Activated T-cell treated with anti-CD3 and anti-CD28 coated beads for 48 hours (primary cell): ENCODE measurements around the gene GIT1.

Experiments used
- DNase-seq: peaks from one replicate; pipeline ENCODE4 v3.0.0-alpha.2; 2020; ENCODE audit warnings: low read depth

The GIT1 gene

GRCh38 chr17:29579866-29580771, 9.3 kb downstream of the GIT1 start:
- DNase-seq = peak; percentile 84

DNA sequence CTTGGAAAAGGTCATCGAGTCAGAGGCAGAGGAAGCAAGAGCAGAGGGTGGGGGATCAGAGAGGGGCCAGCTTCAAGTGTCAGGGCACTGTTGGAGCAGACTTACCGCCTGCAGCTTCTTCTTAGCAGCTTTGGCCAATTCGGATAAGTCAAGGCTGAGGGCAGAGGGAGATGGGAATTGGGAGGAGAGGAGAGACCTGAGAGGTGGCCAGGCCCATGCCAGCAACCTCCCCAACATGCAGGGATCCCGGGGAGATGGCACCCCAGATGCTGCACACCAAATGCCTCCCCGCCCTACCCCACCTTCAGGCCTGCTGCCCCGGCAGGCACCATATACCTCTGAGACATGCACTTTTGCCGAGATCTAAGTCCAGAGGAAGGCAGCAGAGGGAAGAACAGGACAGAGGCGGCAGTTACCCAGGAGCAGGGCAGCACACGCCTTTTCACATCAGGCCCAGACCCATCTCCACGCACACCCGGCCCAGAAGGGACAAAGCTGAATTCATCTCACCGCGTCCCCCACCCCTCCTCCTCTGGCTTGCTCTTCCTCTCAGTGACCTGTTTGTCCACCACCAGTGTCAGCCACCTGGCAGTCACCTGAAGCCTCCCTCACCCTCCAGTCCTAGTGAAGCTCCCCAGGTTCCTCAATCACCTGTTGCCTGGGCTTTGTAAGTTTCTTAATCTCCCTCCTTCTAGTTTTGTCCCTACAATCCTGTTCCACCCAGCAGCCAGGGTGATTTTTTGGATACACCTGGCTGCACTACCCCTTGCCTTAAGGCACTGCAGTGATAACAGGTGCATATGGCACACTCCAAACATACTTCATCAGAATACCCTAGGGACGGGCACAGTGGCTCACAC, 10.6 kb downstream of the GIT1 start:
- no peak for DNase-seq

GRCh38 chr17:29577385-29578211, 11.8 kb downstream of the GIT1 start:
- DNase-seq = no peak

GRCh38 chr17:29577001-29577370, 12.5 kb downstream of the GIT1 start:
- DNase-seq = no peak

DNA sequence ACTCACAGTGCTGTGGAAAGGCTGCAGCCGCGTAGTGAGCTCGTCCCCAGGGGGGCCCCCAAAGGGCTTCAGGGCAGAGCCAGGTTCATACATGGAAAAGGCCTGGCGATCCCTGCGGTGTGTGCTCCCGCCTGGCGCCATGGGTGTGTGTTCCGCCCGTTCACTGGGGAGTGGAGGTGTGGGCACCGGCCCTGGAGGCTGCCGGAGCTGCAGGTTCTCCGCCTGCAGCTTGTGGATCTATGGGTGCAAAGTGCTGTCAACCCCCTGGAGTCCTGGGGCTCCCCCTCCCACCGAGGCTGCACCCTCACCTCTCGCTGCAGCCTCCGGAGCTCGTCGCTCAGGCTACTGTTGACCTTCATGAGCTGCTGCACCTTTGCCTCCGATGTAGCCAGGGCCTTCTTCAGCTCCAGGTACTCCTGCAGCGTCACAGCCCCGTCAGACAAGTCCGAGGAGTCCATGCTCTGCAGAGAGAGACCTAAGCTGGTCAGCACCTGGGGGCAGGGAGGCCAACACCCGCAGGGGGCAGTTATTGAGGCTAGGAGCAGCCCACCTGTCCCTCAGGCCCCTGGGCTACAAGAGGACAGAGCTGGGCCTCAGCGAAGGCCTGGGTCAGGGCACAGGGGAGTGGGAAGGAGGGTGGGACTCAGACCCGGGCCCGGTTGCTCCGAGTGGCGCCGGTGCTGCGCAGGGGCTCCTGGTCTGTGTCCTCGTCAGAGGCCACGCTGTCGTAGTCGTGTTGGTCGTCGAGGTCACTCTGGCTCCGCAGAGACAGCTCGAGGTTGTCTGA, 13.0 kb downstream of the GIT1 start:
- DNase-seq = no peak

DNA sequence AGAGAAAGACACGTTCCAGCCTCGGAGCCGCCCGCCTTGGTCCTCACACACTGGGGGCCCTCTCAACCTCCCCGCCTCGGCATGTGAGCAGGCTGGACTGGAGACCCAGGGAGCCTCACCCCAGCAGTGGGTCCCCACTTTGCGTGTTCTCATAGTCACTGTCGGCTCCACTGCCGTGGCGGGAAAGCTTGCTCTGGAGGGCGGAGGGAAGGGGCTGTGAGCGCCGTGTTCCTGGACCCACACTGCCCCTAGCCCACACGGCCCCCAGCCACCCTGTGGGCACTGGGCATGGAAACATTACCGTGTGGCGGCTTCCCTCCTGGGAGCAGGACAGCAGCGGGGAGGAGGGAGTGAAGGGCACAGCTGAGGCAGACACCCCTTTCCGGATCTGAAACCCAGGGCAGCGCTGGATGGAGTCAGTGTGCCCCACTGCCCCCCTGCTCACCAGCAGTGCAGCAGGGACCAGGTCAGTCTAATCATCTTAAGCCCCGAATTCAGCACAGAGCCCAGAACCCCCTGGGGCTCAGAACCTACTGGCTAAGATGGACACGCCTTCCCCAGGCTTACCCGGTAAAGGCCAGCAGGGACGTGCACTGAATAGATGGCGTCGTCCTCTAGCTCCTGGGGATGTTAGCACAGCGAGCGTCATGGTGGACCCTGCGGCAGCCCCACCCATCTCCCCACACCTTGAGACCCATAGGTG, 13.8 kb downstream of the GIT1 start:
- no peak for DNase-seq

DNA sequence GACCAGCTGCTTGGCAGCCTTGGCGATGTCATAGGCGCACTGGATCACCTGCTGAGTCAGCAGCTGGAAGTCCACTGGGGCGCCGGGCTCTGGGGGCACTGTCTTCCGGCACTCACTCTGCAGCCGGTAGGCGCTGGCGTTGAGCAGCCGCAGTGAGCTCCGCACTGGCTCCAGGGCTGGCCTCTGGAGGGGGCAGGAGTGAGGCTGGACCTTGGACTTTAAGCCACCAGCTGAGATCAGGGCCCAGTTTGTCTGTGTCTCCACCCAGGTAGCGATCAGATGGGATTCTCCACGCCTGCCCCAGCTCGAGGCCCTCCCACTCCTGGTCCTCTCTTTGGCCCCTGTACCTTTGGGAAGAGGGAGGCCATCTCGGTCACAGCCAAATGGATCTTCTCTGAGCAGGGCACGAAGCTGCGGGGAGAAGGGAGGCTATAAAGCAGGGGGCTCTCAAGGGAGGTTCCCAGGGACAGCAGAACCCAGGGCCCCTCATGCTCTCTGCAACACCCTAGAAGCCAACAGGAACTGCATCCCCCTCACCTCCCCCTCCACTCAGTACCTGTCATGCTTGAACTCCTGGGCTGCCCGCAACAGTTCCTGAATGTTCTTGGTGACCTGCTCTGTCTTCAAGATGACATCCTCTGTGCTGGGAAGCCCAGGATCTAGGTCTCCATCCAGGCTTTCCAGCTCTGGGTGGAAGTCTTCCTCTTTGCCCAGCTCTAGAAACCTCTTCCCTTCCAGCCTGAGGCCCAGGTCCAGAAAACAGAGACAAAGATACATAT, 14.5 kb downstream of the GIT1 start:
- no peak for DNase-seq

DNA sequence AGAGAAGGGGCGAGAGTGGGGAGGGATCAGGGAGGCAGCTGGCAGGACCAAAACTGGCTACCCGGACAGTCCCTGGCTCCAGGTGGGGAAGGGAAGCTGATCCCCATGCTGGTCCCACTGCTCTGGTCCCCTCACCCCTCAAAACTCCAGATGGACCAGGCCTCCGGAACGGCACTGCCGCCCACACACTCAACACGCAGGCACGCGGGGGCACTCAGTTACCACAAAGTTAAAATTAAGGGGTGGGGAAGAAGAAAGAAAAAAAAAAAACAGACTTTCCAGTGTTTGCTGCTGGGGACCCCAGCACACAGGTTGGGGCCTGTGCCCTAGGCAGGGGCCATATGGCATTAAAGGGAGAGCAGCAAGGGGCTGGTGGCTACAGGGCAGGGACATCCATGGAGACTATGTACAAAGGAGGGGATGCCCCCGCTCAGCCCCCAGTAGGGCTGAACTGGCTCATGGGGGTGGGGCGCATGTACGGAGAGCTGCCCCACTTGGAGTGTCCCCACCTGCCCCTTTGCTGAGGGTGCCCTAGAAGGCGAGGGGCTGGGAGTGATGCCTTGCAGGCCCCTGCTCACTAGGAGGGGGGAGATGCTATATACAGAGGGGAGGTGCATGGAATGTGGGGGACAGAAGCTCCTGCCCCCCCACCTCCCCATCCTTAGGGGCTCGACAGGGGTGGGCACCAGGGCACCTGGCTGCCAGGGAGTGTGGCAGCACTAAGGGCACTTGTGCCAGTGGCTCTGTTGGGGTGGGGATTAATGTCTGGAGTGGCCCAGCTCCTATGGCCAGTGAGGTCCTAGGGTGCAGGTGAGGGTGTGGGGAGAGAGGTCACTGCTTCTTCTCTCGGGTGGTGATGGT, 15.3 kb downstream of the GIT1 start:
- no peak for DNase-seq

DNA sequence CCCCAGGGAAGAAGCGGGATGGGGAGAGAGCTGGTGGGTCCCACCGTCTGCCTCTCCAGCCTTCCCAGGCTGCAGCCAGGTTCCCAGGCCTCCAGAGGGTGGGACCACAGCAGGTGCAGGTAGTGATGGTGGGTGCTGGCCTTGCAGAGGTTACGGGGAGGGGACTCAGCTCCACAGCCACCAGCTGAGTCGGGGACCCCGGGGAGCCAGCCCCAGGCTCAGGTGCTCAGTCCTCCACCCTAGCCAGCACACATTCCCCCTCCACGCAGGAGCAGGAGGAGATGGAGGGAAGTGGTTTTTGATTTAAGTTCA, 15.9 kb downstream of the GIT1 start:
- no peak for DNase-seq

DNA sequence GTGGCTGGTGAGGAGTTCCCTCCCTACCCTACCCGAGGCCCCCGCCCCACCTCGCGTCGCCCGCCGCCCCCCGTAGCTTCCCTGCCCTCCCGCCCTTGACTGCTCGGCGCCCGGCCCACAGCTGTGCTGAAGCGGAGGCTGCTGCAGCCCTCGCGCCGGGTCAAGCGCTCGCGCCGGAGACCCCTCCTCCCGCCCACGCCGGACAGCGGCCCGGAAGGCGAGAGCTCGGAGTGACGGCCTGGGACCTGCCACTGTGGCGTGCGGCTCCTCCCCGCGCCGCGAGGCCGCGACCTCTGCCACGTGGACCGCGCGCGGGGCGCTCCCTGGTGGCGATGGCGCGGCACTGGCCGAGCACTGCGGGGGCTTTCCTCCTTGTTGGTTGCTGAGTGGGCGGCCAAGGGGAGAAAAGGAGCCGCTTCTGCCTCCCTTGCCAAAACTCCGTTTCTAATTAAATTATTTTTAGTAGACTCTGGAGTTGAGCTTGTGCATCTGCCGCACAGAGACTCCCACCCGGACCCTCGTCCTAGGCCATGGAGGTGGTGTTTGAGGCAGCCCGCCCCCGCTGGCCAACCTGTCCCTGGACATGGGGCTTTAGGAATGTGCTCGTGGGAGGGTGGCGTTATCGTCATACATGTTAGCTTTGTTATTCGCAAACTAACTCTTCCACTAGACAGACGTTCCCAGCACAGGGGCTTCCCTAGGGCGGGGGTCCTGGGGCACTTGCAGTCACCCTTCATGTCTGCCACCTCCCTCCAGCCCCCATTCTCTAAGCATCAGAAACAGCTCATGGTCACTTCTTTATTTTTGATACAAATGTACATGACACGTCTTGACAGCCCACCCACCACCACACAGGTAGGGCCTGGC, 16.5 kb downstream of the GIT1 start:
- peak; percentile 63 for DNase-seq

DNA sequence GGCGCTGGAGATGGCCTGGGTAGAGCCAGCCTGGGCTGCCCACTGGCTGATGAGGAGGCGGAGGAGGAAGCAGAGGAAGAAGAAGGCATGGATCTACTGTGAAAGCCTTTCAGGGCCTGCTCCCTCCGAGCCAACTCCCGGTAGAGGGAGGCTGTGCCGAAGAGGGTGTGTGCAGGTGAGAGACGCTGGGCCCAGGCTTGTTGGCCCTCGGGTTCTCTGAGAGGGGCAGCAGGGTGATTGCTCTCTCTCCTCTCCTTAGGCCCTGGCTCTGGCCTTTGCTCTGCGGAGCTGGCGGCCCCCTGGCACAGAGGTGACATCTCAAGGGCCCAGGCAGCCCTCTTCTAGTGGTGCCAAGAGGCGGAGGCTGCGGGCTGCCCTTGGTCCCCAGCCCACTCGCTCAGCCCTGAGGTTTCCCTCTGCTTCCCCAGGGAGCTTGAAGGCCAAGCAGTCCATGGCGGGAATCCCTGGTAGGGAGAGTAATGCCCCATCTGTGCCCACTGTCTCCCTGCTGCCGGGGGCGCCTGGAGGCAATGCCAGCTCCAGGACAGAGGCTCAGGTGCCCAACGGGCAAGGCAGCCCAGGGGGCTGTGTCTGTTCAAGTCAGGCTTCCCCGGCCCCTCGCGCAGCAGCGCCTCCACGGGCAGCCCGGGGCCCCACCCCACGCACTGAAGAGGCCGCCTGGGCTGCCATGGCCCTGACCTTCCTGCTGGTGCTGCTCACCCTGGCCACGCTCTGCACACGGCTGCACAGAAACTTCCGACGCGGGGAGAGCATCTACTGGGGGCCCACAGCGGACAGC, 17.4 kb downstream of the GIT1 start:
- DNase-seq = no peak

GRCh38 chr17:29571486-29571882, 18.0 kb downstream of the GIT1 start:
- DNase-seq = no peak

GRCh38 chr17:29570521-29570920, 18.9 kb downstream of the GIT1 start:
- no peak for DNase-seq

- no peak for DNase-seq
Observed at GRCh38 chr17:29569245-29569950, 20.1 kb downstream of the GIT1 start.

DNA sequence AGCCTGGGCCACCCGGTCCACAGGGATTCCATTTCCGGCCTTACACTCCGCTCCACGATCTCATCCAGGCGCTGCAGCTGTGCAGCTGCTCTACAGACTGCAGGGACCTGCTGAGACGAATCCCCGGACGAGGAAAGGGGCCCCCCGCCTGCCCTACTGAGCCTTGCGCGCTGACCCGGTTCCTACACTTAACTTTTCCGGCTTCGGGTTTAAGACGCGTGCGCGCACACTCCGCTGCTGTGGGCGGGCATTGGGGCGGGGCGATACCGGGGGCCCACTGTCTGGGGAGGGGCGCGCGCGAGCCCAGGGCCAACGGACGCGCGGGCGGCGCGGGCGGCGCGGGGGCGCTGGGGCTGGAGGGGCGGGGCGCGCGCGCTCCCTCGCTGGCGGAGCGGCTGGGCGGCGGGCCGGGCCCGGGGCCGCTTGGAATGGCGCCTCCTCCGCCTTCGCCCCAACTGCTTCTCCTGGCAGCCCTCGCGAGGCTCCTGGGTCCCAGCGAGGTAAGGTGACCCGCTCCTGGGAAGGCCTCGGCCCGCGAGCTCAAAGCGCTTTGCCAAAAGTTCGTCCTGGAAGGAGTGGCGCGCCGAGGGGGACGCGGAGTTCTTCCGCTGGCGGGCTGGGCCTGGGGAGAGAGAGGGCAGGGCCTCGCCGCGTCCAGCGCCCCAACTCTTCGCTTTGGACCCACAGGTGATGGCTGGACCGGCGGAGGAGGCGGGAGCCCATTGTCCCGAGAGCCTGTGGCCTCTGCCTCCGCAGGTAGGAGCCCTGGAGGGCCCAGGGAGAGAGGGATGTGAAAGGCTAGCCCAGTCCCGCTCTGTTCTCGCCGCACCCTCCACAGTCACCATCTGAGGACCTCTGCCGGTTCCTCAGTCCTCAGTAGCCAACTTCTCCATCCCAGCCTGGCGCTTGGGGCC, 20.9 kb downstream of the GIT1 start, which contains the start of gene TP53I13:
Gene TP53I13, plus strand, starts transcription at position 371 of the 914 bp plus-strand sequence. Its CDS starts 58 bp downstream, at position 429.
- DNase-seq = peak; percentile 87
